HG03025 (cell line): Measurements from ENCODE around the gene CNDP2.
A peak's percentile ranks its signal among the peaks of the same experiment; 100 is the strongest.

Source experiments
- ATAC-seq: cut with Tn5 transposase; IDR thresholded peaks from one replicate; pipeline ENCODE4 v1.9.1; 2021; ENCODE audit warnings: mild to moderate bottlenecking, moderate library complexity; ENCODE audit not compliant: unreplicated experiment, low FRiP score

Gene CNDP2

GRCh38 chr18:74495581-74496507 lies at the start of gene CNDP2:
Gene CNDP2, plus strand, starts transcription at chr18:74496363. Its CDS starts 3,611 bp downstream, at chr18:74499974.
- ATAC-seq: peak; percentile 76

- ATAC-seq: no peak
Observed at GRCh38 chr18:74446631-74447403, 49.3 kb upstream of the CNDP2 start.

GRCh38 chr18:74447404-74448152 lies 48.6 kb upstream of the CNDP2 start:
- ATAC-seq: no peak

GRCh38 chr18:74450626-74451025 lies 45.5 kb upstream of the CNDP2 start:
- ATAC-seq: no peak

GRCh38 chr18:74451148-74451547 lies 45.0 kb upstream of the CNDP2 start:
- ATAC-seq: no peak

- no peak for ATAC-seq
Observed at GRCh38 chr18:74453016-74453566, 43.1 kb upstream of the CNDP2 start.

GRCh38 chr18:74453642-74454198 lies 42.4 kb upstream of the CNDP2 start:
- ATAC-seq: no peak

GRCh38 chr18:74454279-74454751 lies 41.8 kb upstream of the CNDP2 start:
- no peak for ATAC-seq

- no peak for ATAC-seq
Observed at GRCh38 chr18:74455386-74455785, 40.8 kb upstream of the CNDP2 start.

GRCh38 chr18:74456017-74456348 lies 40.2 kb upstream of the CNDP2 start:
- ATAC-seq: no peak

GRCh38 chr18:74456349-74457042 lies 39.7 kb upstream of the CNDP2 start:
- no peak for ATAC-seq

- ATAC-seq: no peak
Observed at GRCh38 chr18:74457043-74457724, 39.0 kb upstream of the CNDP2 start, which contains the start of gene DIPK1C. Gene DIPK1C, minus strand, starts transcription at chr18:74457308. Its CDS starts 49 bp downstream, at chr18:74457259.

- no peak for ATAC-seq
Observed at GRCh38 chr18:74457725-74458421, 38.3 kb upstream of the CNDP2 start.

- ATAC-seq: no peak
Observed at GRCh38 chr18:74459889-74460288, 36.3 kb upstream of the CNDP2 start.

- ATAC-seq: no peak
Observed at GRCh38 chr18:74460825-74461224, 35.3 kb upstream of the CNDP2 start.

- no peak for ATAC-seq
Observed at GRCh38 chr18:74463254-74463653, 32.9 kb upstream of the CNDP2 start.

- no peak for ATAC-seq
Observed at GRCh38 chr18:74463983-74464382, 32.2 kb upstream of the CNDP2 start.

GRCh38 chr18:74465775-74466174 lies 30.4 kb upstream of the CNDP2 start:
- ATAC-seq: no peak
